Dermis blood vessel endothelial cell (primary cell): ENCODE results near the gene SMIM11. TPM values are rescaled to one million over a fixed set of nuclear protein-coding genes. Genes with fewer than 3 reads are reported as not detected.
"Not testable (repeated sequence)": the region's sequence is repeated elsewhere in the genome, so short reads cannot be mapped to it uniquely, and the experiment has no call there.

Experiments
- DNase-seq: peaks from one replicate; pipeline ENCODE4 v3.0.0; 2010
- total RNA-seq: library from RNA; depleted of rRNA; stranded (reverse); fragments of >200 nt; gene quantifications from 2 replicates; pipeline ENCODE4 v1.2.3, GENCODE V29; 2014

The SMIM11 gene
- total RNA-seq, 1 donor from 2014 or later: 2.0 TPM

DNA sequence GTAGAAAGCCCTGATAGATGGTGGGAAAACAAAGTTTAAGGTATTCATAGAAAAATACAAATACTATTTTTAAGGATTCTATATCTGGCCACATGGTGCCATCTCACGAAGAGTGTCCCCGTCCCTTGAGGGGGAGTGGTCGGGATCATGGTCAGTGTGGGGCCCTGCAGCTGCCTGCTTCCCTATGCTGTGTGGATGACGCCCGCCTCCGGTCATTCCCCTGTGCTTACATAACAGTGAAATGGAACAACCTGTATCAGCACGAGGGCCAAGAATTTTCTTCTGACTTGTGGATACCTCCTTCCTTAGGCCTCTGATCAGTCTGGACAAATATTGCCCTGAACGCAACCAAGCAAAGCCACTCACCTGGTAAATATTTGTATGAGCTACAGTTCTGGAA lies 52.0 kb downstream of the SMIM11 start:
- DNase-seq: not testable (repeated sequence)

DNA sequence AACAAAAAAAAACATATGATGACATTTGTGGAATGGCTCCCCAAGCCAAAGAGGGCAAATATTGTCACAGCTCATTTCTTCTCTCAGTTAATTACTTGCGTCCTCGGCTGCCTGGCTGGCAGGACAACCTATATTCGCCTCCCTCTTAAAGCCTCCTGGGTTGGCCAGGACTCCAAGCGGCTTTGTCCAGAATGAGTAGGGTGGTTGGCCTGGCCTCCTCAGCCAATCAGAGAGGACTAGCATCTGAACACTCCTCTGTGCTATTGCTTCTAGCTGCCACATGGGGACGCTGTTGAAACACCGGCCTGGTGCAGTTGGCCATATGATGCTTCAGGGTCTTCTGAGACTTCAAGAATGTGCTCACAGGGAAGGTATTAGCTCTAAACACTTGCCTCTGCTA lies 53.1 kb downstream of the SMIM11 start:
- DNase-seq: not testable (repeated sequence)

DNA sequence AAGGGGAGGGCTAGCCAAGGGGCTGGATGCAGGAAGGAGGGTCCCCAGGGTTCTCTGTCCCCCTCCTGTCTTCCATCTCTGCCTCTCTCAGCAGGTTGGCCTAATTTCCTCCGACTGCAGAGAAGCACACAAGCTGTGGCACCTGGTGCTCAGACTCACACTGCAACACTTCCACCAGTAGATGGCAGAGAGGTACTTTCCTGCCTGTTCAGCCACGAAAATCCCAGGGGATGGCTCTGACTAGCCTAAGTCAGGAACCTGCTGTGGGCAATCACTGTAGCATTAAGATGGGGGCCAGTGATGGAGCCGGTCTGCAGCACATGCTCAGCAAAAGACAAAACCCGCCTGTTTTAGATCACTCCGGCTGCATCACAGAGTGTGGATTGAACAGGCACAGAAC lies 54.4 kb downstream of the SMIM11 start:
- not testable (repeated sequence) for DNase-seq

Other genes with a start within 250 kb of the SMIM11 start
- gene KCNE2, start 11.5 kb upstream of the SMIM11 start, total RNA-seq: not detected in 2 replicates
- not detected in 2 replicates for gene SMIM34, start 48.4 kb downstream of the SMIM11 start, total RNA-seq
- gene KCNE1, start 136.7 kb downstream of the SMIM11 start, total RNA-seq: under 0.01 and 0.14 TPM in 2 replicates
- 31.8 and 45.9 TPM in 2 replicates for gene RCAN1, start 239.6 kb downstream of the SMIM11 start, total RNA-seq